Dedifferentiated amniotic fluid mesenchymal stem cell (primary cell): ENCODE data around the gene CAPN9.
"Not testable (repeated sequence)": the region's sequence is repeated elsewhere in the genome, so short reads cannot be mapped to it uniquely, and the experiment has no call there.

Experiments used
- DNase-seq: peaks from one replicate; pipeline ENCODE4 v3.0.0-alpha.2; 2016; ENCODE audit errors: extremely low spot score

Gene CAPN9

DNA sequence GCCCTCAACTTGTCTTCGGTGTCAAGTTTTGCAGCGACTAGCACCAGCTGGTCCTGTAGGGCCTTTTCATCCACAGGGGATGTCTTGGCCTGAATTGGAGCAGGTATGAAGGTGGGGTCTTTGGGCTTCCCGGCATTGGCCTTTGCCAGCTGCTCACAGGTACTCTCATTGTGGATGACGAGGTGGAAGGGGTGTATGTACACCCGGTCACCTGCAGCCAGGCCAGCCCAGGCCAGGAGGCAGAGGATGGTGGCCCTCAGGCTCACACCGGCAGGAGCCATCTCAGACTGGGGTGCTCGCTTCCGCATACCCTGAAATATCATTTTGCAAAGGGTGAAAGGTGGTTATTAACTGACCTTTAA lies 36.7 kb upstream of the CAPN9 start:
- DNase-seq, result no peak

DNA sequence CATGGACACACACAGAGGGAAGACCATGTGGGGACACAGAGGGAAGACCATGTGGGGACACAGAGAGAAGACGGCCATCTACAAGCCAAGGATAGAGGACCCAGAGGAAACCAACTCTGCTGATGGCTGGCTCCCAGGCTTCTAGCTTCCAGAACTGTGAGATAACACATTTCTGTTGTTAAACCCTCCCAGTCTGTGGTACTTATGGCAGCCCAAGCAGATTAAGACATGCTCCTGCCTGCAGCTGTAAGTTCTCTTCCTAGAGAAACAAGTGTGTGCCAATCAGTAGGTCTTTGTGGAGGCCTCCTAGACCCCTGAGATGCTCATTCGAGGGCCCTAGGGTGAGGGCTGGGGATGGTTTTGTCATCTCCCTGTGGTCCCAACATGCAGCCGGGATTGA lies 35.9 kb upstream of the CAPN9 start:
- no peak for DNase-seq

DNA sequence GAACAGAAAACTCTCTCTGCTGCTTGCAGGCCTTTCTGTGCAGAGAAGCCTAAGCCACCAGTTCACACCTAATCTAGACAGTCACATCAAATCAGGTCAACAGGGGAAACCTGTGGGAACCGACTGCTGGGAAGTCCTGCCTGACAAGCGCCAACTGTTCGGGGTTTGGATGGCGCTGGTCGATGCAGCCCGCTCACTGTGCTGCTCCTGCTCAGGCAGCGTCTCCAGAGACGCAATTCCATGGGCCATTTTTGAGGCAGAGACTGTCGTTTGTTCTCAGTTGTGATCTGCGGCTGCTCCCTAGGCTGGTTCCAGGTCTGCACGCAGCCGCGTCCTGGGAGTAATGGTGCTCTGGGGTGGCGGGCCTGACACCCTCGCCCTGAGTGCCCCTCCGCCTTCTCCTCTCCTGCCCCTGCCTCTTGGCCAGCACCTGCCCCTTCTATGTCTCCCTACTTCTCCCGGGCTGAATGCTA lies 34.7 kb upstream of the CAPN9 start:
- no peak for DNase-seq

DNA sequence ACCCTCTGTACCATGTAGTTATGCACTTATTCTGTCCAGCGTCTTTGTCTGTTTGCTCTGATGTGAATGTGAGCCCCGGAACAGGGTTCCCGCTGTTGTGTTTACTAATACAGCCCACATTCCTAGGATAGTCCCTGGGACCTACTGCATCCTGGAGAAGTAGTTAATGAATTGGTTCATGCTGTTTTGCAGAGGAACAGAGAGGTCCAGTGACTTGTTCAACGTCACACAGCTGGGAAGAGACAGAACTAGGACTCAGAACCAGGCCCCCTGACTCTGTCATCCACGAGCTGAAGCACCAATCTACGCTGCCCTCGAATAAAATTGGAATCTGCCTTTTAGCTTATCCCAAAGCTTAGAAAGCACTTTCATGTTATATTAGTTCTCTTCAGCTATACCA lies 34.0 kb upstream of the CAPN9 start:
- no peak for DNase-seq

DNA sequence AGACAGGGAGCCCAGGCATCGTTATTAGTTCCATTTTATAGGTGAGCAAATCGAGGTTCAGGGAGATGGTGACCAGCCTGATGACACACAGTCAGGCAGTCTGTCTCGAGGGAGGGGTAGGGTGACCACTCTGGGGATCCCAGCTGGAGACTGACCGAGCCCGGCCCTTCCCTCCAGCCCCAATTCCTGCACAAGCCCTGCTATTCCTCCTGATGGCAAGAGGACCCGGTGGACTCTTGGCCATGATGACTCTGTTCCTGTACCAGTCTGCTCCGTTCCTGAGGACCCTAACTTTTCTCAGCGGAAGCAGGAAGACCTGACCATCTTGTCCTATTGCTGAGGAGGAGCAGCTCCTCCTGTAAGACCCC lies 33.7 kb upstream of the CAPN9 start:
- DNase-seq, result no peak

DNA sequence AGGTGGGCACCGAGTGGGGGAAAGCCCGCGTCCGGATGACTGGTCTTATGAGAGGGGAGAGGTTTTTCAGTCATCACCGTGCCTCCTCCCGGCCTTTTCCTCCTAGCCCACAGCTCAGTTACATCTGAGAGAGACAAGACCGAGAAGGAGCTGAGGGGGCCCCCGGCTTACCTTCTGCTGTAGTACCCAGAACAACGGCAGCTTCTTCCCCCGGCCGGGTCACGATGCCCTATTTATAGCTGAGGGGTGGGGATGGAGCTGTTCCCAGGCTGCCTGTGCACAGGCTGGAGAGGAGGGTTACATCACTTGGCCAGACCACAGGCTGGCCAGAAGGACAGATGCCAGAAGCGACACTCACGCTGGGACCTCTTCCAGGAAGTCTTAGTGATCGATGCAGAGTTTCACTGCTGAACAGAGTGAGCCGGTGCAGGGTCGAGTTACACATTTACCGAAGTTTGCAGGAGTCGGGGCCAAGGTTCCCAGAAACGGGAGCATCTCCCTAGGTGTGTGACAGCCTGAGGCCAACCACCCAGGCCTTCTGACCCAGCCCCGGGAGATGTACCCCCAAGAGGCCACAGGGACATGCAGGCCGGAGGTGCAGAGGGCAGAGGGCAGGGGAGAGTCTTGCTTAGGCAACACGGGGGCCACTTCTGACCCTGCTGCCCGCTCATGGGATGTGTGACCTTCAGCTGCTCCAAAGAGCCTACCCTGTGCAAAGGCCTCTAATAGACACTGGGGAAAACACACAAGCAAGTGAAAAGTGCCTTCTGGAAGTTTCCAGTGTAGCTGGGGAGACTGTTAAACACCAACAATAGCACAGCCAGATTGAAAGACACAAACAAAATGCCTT lies 33.0 kb upstream of the CAPN9 start, which contains the start of gene AGT:
TSS of gene AGT (minus strand) at position 208 of the 850 bp plus-strand sequence. CDS start 3,299 bp downstream, outside the sequence.
- peak; percentile 79 for DNase-seq

DNA sequence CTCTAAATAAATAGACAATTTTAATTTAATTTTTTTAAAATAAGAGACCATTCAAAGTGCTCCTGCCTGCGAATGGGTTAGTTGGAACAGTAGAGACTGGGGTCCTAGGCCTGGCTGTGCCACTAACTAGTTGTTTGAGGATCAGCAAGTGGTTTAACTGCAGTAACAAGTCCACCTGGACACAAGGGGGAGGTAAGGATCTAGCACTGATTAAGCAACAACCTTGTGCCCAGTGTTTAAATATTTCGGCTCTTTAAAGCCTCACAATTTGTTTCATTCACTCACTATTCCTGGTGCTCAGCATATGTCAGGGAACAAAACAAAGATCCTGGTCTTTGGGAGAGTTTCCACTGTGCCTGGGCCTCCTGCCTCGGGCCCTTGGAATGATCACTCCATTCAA lies 31.7 kb upstream of the CAPN9 start:
- DNase-seq, result no peak

DNA sequence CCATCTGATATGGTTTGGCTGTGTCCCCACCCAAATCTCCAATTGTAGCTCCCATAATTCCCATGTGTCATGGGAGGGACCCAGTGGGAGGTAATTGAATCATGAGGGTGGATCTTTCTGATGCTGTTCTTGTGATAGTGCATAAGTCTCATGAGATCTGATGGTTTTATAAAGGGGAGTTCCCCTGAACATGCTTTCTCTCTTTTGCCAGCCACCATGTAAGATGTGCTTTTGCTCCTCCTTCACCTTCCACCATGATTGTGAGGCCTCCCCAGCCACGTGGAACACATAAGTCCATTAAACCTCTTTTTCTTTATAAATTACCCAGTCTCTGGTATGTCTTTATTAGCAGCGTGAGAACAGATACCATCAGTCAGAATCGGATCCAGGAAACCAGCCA lies 30.7 kb upstream of the CAPN9 start:
- not testable (repeated sequence) for DNase-seq

DNA sequence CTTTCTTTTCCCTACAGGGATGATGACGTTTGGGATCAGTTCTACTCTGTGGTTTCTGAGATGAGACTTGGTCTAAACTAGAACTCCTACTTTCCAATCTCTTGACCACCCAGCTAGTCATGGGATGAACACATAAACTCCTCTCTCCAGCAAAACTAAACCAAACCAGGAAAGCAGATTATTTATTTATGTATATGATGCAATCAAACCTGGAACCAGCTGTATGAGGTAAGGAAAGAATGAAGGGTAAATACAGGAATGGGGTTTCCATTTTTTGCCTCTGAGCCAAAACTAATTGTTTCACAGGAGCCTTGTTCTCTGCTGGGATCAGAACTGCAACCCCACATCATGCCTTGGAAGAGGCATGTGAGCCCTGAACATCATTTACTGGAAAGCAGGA lies 29.9 kb upstream of the CAPN9 start:
- no peak for DNase-seq

DNA sequence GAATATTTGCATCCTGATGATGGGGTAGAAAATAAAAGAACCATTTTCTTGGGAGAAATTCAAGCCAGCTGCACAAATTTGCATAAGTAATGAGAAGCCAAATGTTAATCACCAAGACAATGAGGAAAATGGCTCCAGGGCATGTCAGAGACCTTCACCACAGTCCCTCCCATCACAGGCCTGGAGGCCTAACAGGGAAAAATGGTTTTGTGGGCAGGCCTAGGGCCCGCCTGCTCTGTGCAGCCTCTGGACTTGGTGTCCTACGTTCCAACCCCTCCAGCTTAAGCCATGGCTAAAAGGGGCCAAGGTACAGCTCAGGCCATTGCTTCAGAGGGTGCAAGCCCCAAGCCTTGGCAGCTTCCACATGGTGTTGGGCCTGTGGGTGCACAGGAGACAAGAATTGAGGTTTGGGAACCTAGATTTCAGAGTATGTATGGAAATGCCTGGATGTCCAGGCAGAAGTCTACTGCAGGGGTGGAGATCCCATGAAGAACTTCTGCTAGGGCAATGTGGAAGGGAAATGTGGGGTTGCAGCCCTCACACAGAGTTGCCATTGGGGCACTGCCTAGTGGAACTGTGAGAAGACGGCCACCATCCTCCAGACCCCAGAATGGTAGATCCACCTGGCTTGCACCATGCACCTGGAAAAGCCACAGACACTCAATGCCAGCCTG lies 25.2 kb upstream of the CAPN9 start:
- DNase-seq, result not testable (repeated sequence)

DNA sequence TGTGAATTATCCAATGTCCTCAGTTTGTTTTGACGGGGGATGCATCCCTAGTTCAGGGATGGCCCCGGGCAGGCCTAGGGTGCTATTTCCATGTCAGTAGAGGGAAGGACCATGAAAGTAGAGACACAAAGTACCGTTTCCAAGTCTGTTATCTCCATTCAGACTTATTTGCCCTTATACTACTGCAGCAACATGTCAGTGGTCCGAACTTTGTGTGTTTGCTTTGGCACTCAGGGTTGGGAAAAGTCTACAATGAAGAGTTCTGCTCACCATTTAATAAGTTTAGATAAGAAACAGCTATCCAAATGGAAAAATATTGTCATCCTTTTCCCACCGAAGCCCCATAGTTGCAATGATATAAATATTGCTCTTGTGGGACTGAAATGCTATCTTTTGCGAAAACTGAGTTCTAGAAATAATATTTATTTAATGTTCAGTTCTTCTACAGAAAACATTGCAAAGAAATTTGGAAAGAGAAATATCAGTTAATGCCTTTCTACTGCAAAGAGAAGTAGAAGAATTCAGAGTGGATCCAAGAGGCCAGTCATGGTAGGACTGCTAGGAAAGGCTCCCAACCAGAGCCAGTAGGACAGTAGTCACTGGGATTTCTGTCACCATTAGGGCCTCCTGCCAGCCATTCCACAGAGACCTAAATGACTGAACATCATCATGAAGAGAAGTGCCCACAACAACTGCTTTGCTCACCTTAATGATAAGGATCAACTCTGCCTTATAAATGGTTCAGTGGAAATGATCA lies 21.8 kb upstream of the CAPN9 start:
- DNase-seq, result no peak

DNA sequence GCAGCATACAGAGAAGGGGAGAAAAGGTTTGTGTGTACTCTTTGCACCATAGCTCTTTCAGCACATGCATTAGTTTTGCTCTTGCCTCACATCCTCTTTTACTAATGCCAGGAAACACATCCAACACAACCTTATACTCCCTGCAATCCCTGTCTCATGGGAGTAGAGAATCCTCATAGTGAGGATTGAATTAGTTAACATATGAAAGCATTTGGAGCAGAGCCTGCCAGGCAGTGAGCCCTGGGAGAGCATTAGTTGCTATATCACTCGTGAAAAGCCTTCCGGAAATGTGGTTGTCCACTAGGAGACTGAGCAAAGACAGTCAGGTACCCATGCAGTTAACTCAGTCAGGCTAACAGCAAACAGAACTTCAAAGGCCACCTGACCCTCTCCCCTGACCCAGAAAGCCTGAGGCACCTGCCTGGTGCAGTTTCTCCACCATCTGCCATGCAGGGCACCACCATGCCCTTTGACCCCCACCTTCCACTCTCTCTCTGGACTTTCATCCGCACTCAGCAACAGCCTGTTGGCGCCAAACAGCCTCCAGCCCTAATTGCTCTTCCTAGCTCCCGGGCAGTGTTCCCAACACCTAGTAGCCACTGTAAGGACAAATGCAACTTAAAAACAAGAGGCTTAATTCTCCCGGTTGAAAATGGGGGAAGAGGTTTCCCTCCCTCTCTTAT lies 18.3 kb upstream of the CAPN9 start:
- no peak for DNase-seq

DNA sequence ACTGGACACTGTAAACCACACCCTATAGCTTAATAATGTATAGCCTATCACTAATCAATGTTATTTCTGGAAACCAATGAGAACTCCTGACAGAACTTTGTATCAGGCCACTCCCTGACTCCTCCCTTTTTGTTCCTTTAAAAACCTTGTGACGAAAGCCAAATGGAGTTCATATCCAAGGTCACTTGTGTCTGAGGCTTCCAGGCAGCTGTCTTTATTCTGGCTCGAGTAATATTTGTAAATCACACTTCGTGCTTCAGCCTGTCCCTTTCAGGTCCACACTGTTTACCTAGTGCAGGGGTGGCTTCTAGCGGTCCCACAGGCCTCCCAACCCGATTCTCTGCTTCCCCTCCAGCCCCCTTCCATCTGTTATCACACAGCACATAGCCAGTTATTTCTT lies 16.2 kb upstream of the CAPN9 start:
- DNase-seq, result no peak

DNA sequence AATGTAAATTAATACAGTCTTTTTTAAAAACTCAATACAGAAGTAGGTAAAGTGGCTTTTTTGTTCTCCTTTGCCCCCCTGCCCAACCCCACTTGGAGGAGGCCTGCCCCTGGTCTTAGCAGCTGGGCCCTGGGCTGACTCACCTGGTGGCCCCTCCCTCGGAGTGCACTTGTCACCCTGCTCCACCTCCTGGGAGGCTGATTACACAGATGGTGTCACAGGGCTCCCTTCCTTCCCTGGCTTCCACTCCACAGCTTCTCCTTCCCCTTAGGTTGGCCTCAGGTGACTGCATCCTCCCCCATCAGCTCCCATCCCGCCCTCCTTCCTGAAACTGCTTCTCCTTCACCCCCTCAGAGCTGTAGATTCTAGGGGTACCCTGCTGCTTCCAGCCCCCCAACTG lies 11.7 kb upstream of the CAPN9 start:
- DNase-seq, result no peak

DNA sequence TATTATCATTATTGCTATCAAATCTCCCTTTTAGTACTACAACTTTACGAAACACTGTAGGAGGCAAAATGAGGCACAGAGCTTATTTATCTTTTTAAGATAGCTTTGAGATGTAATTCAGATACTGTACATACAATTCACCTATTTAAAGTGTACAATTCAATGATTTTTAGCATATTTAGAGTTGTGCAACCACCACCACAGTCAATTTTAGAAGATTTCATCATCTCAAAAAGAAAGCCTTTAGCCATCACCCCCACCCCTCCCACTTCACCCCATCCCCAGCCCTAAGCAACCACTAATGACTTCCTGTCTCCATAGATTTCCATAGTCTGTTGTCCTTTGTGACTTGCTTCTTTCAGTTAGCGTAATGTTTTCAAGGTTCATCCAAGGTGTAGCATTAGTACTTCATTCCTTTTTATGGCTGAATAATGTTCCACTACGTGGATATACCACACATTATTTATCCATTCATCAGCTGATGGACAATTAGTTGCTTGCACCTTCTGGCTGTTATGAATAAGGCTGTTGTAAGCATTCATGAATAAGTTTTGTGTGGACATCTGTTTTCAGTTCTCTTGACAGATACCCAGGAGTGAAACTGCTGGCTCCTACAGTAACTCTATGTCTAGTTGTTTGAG lies 9.4 kb upstream of the CAPN9 start:
- DNase-seq, result no peak

DNA sequence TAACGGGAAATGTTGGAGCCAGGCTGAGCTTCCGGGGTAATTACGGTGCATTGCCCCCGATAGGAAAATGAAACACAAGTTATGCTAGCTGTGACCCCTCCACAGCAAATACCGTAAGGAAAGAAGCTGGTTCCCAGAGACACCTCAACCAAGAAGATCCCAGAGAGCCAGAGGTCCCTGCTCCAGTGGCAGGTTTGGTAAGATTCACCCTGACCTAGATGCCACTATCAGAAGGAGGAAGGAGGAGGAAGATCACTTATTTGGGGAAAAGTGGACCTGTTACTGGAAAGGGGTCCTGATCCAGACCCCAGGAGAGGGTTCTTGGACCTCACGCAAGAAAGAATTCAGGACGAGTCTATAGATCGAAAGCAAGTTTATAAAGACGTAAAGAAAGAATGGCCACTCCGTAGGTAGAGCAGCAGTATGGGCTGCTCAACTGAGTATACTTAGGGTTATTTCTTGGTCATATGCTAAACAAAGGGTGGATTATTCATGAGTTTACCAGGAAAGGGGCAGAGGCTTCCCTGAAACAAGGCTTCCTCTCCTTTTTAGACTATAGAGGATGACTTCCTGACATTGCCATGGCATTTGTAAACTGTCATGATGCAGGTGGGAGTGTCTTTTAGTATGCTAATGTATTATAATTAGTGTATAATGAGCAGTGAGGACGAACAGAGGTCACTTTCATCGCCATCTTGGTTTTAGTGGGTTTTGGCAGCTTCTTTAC lies 7.5 kb upstream of the CAPN9 start:
- no peak for DNase-seq

DNA sequence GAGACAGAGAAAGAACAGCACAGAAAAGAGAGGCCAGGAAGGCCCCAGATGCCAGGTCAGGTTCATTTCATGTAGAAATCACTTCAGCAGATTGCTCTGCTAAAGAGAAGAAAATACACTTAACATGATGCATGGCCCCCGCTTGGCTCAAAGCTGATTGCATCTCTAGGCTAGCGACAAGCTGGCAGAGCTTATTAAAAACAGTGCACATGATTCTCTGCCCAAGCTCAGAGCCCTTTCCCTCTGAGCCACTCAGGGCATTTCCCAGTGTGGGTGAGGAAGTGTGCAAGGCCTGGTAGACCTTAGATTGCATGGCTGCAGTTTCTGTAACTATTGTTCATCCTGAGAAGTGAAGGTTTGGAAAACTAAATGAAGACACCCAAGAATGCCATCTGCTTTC lies 3.3 kb upstream of the CAPN9 start:
- DNase-seq, result no peak

DNA sequence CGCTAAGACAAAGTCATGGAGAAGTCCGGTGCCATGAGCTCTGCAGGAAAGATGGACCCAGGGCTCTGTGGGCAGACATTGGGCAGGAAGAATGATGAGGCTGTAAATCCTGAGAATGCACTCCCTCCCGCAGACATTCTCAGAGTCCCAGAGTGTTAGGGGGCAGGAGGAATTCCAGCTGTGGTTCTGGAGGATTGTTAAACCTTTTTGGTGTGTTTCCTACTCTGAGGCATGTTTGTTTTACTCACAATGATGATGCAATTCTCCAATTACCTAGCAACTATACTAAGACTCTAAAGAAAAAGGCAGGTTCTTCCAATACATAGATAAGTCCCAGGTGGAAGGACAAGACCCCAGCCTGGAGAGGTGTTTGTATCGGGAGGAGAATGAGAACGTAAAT lies 2.8 kb upstream of the CAPN9 start:
- DNase-seq, result no peak

DNA sequence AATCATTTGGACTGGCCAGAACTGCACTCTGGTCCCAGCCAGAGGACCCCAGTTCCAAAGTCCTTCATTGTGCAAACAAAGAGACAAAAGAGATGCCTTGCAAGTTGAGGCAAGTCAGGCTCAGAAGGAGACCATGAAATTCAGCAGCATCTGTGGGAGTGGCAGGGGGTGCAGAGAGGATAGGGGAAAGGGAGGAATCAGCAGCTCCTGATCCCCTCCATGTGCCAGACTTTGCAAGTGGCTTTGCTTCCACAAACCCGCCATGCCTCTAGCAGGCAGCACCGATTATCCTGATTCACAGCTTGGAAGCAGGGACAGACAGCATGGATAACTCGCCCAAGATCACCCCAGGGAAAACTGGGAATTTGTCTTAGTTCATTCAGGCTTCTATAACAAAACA lies 2.1 kb upstream of the CAPN9 start:
- DNase-seq, result no peak

DNA sequence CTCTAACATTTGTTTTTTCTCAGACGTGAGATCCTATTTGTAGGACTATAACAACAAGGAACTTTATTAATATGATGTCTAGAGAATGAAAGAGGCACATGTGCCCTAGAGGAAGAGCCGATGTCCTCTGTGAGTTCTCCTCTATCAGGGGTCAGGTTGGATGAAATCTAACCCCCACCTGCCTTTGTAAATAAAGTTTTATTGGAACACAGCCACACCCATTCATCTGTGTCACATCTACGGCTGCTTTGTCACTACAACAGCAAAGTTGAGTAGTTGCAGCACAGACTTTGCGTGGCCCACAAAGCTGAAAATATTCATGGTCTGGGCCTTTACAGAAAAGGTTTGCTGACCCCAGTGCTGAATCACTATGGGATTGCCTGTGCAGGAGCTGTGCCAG lies 571 bp upstream of the CAPN9 start:
- no peak for DNase-seq
